Pancreas (tissue), 10 donors: ENCODE measurements around the gene AKR7A3. TPM values are rescaled to one million over a fixed set of nuclear protein-coding genes. Genes with fewer than 3 reads are reported as not detected.

ENCODE experiments used
- ATAC-seq, 4 donors: fragments of 200-7000 bp; cut with Tn5 transposase; one replicate each; pipeline versions ENCODE4 v1.8.0 to v1.9.1; 2020; ENCODE audit warnings: mild to moderate bottlenecking in 4 of 4, moderate library complexity in 4 of 4
- DNase-seq, 6 donors: peaks; one replicate each; pipeline ENCODE4 v3.0.0-alpha.2; 2020
- FAIRE-seq: peaks from 2 replicates; lab custom pipeline; 2012; peaks lifted over from hg19 to GRCh38; lab: Jason Lieb, UNC
- H3K27ac ChIP-seq, 4 donors: fragments of 200-600 bp; sonication (generic); 1 replicate in 3 of 4; 2 replicates in 1 of 4; pipeline versions ENCODE4 v1.5.0 to v1.8.0; 2020
- H3K27me3 ChIP-seq, 4 donors: fragments of 200-600 bp; one replicate each; pipeline ENCODE4 v1.8.0; 2021
- H3K36me3 ChIP-seq, 3 donors: fragments of 200-600 bp; sonication (generic) in 1 of 3; one replicate each; pipeline versions ENCODE4 v1.5.0 to v1.8.0; 2020 to 2021
- H3K4me1 ChIP-seq, 3 donors: fragments of 200-600 bp; one replicate each; pipeline ENCODE4 v1.8.0; 2021
- H3K4me3 ChIP-seq, 4 donors: fragments of 200-600 bp; sonication (generic) in 2 of 4; one replicate each; pipeline versions ENCODE4 v1.5.0 to v1.8.0; 2020 to 2021
- H3K9me3 ChIP-seq, 4 donors: fragments of 200-600 bp; one replicate each; pipeline ENCODE4 v1.8.0; 2021
- CTCF ChIP-seq, 4 donors: fragments of 200-600 bp; sonication (generic) in 3 of 4; IDR thresholded peaks; one replicate each; pipeline versions ENCODE4 v1.5.0 to v1.8.0; 2021; ENCODE audit warnings: antibody characterized with exemption in 4 of 4
- WGBS, 2 donors: extraction: QIAGEN DNeasy Blood & Tissue Kit; methylation state at CpG; one replicate each; pipeline ENCODE4 v1.1.7; 2013; 5-methylcytosine and 5-hydroxymethylcytosine counted together
- intact Hi-C, 3 donors: fragments of 100-400 bp; cut with DNase I; formaldehyde crosslinking; loops; one replicate each; pipeline versions ENCODE4 v1.11.1 to v1.14.2; 2022
- polyA plus RNA-seq, 2 donors: library from polyadenylated mRNA; stranded (reverse); fragments of 200-250 nt; gene quantifications; one replicate each; pipeline ENCODE4 v1.2.3, GENCODE V29; 2013
- total RNA-seq, 6 donors: library from RNA; stranded (reverse); fragmentation: NEBNext Ultra II Directional in 4 of 6; extraction: Animal tissue kit (Norgen Biotek cat#: 25700) in 4 of 6; gene quantifications; one replicate each; pipeline versions ENCODE4 v1.2.1 to v1.2.4, GENCODE V29; 2021 to 2023
- donor health status: healthy with polysubstance abuse.
- donor health status: DM: no; HTN: no; CAD: no; lungs with moderate emphysema.
- donor health status: DM: no; HTN: no; CAD: no.
- donor health status: control.
- donor health status: control.
- donor health status: Bipolar disorder and iron deficiency.
- donor health status: DM: yes; HTN: yes; CAD: no.
- donor health status: DM: no; HTN: no; CAD: no.
- donor health status: DM: no; HTN: no; CAD: no.
- donor health status: DM: yes; HTN: yes; CAD: no.

Gene AKR7A3
- total and polyA plus RNA-seq, 8 donors: 3.0 to 328 (median 221) TPM

- no peak overlapping the region for H3K4me3 ChIP-seq
- 86 to 87% methylated on average over 5 of the region's 5 CpGs for WGBS, 2 donors
- no peak for DNase-seq
- no peak for TF ChIP-seq CTCF (IDR thresholded peaks at IDR 0.05)
- H3K27ac ChIP-seq: no peak overlapping the region
- no peak for FAIRE-seq
- H3K9me3 ChIP-seq: no peaks in the 10 kb centered on the region
- H3K4me1 ChIP-seq: no peaks in the 10 kb centered on the region
- intact Hi-C loops: no loop called here
- H3K36me3 ChIP-seq: peaks cover 4 to 32% (median 12%) of the 10 kb centered on the region in 3 donors
- H3K27me3 ChIP-seq: no peaks in the 10 kb centered on the region
- no peak for ATAC-seq
These were observed 25.8 kb downstream of the AKR7A3 start for GRCh38 chr1:19262744-19263143.

- no peak for FAIRE-seq
- no peaks in the 10 kb centered on the region for H3K9me3 ChIP-seq
- peaks cover 4 to 39% (median 12%) of the 10 kb centered on the region in 3 donors for H3K36me3 ChIP-seq
- intact Hi-C loops: no loop called here
- H3K4me1 ChIP-seq: no peaks in the 10 kb centered on the region
- no peak overlapping the region for H3K27ac ChIP-seq
- no peak for DNase-seq
- H3K27me3 ChIP-seq: no peaks in the 10 kb centered on the region
- TF ChIP-seq CTCF (IDR thresholded peaks at IDR 0.05): no peak
- 43 to 52% methylated on average over 5 of the region's 5 CpGs for WGBS, 2 donors
- no peak overlapping the region for H3K4me3 ChIP-seq
- peak in 1 of 4 donors; percentile 14 for ATAC-seq
These were observed 26.5 kb downstream of the AKR7A3 start for GRCh38 chr1:19262047-19262446.

- FAIRE-seq: no peak
- ATAC-seq: peak in 3 of 4 donors; percentile 32 to 77 (median 61)
- H3K27ac ChIP-seq: no peak overlapping the region
These were observed 28.1 kb downstream of the AKR7A3 start for GRCh38 chr1:19260211-19261138.

GRCh38 chr1:19258353-19258752, 30.2 kb downstream of the AKR7A3 start:
- Histone ChIP-seq H3K4me1 (peaks cover 0 to 4% (median 2%) of the 10 kb centered on the region in 3 donors), H3K4me3 (no peak overlapping the region), H3K27me3 (no peaks in the 10 kb centered on the region), H3K9me3 (no peaks in the 10 kb centered on the region), H3K36me3 (peaks cover 0 to 48% (median 12%) of the 10 kb centered on the region in 3 donors), H3K27ac (no peak overlapping the region)
- intact Hi-C loops: no loop called here
- ATAC-seq: no peak
- 91 to 94% methylated on average over 10 of the region's 10 CpGs for WGBS, 2 donors
- no peak for FAIRE-seq
- DNase-seq: no peak
- TF ChIP-seq CTCF (IDR thresholded peaks at IDR 0.05): no peak

More at GRCh38 chr1:19260211-19261138, 28.1 kb downstream of the AKR7A3 start:
- no peak for TF ChIP-seq CTCF (IDR thresholded peaks at IDR 0.05)
- no peak for DNase-seq
- no peaks in the 10 kb centered on the region for H3K27me3 ChIP-seq
- H3K4me1 ChIP-seq: no peaks in the 10 kb centered on the region
- 76 to 77% methylated on average over 21 of the region's 21 CpGs for WGBS, 2 donors
- H3K36me3 ChIP-seq: peaks cover under 1 to 48% (median 12%) of the 10 kb centered on the region in 3 donors
- intact Hi-C loops: no loop called here
- H3K4me3 ChIP-seq: no peak overlapping the region
- H3K9me3 ChIP-seq: no peaks in the 10 kb centered on the region
